IPS-20b (cell line): ENCODE measurements around the gene SCP2.

Source experiments
- H3K27ac ChIP-seq: one replicate; pipeline ENCODE4 v1.5.1; 2013; ENCODE audit warnings: low read length
- H3K27me3 ChIP-seq: 2 replicates; pipeline ENCODE4 v1.6.1; 2013; ENCODE audit warnings: mild to moderate bottlenecking, low read length, inconsistent platforms; ENCODE audit not compliant: insufficient read depth
- H3K36me3 ChIP-seq: 2 replicates; pipeline ENCODE4 v1.6.1; 2013; ENCODE audit warnings: low read depth, mild to moderate bottlenecking, inconsistent platforms, low read length, moderate library complexity; ENCODE audit not compliant: insufficient read depth
- H3K4me1 ChIP-seq: 2 replicates; pipeline ENCODE4 v1.6.1; 2013; ENCODE audit warnings: mild to moderate bottlenecking, control low read depth, inconsistent platforms, low read length, moderate library complexity; ENCODE audit not compliant: insufficient read depth
- H3K4me3 ChIP-seq: 2 replicates; pipeline ENCODE4 v1.5.1; 2013; ENCODE audit warnings: mild to moderate bottlenecking, low read length, inconsistent platforms
- H3K9ac ChIP-seq: 2 replicates; pipeline ENCODE4 v1.6.1; 2013; ENCODE audit warnings: low read depth, mild to moderate bottlenecking, inconsistent platforms, low read length, moderate library complexity
- H3K9me3 ChIP-seq: 2 replicates; pipeline ENCODE4 v1.6.1; 2013; ENCODE audit warnings: mild to moderate bottlenecking, low read depth, low read length, inconsistent platforms; ENCODE audit not compliant: insufficient read depth

The SCP2 gene

DNA sequence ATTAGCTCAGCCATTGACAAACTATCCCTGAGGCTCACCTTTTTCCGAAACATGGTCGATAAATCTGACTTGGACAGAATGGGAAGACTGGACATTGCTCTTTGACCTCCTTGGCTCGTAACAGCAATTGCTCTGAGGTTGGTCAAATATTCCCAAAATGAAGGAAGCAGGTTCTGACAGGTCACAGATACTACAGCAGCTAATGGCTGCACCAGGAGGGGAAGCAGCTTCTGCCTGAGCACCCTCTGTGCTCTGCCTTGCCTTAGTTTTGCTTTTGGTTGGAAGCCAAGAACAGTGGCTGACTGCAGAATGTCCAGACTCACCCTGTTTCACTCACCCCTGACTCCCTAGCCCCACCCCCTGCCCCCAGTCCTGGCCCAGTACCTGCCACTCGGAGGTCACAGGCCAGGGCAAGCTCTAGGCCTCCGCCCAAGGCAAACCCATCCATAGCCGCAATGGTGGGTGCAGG is 20.9 kb upstream of the SCP2 start:
- Histone ChIP-seq H3K9me3 (no peaks in the 10 kb centered on the region), H3K36me3 (no peaks in the 10 kb centered on the region), H3K27me3 (no peaks in the 10 kb centered on the region), H3K4me1 (no peaks in the 10 kb centered on the region; the same call in 1 of the 2 replicates), H3K4me3 (no peak overlapping the region), H3K9ac (no peak overlapping the region), H3K27ac (no peak overlapping the region)

DNA sequence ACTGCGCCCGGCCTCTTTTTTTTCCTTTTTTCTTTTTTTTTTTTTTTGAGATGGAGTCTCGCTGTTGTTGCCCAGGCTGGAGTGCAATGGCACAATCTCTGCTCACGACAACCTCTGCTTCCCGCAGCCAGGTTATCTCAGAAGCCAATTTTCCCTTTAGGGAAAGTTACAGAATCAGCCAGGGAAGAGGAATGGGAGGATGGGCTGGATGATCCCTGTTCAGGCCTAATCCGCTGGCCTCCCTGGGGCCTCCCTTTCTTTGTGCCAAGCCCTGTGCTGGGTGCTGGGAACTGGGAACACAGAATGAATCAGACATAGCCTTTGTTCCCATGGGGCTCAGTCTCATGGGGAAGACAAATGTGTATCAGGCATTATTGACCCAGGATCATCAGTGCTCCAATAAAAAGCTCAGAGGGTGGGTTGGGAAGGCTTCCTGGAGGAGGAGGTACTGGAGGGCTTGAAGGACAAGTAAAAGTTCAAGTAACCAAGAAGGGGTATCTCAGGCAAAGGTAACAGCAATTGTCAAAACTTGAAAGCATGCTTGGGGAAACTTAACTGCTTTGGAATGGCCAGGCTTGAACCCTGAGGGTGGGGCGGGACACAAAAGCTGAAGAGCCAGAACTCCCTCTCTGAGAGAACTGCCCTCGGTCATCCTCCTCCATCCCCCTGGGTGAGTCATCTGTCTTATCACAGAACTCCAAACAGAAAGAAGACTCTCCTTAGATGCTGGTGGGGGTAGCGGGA is 19.8 kb upstream of the SCP2 start:
- H3K4me3 ChIP-seq: no peak overlapping the region
- no peaks in the 10 kb centered on the region for H3K9me3 ChIP-seq
- no peak overlapping the region for H3K27ac ChIP-seq
- no peaks in the 10 kb centered on the region for H3K27me3 ChIP-seq
- no peaks in the 10 kb centered on the region; the same call in 1 of the 2 replicates for H3K4me1 ChIP-seq
- H3K9ac ChIP-seq: no peak overlapping the region
- no peaks in the 10 kb centered on the region for H3K36me3 ChIP-seq

DNA sequence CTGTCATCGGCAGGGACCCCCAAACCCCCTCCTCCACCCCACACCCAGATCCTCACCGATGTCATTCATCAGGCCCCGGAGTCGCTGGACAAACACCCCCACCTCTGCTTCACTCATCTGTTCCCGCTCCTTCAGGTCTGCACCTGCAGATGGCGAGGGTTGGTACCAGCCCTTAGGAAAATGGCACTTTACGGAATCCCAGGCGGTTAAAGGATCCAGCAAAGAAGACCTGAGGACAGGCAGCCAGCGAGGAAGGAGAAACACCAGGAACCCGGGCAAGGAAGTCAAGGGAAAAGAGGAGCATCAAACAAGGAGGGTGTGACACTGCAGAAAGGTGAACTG is 19.3 kb upstream of the SCP2 start:
- H3K4me3 ChIP-seq: no peak overlapping the region
- H3K27me3 ChIP-seq: no peaks in the 10 kb centered on the region
- no peaks in the 10 kb centered on the region for H3K36me3 ChIP-seq
- H3K4me1 ChIP-seq: no peaks in the 10 kb centered on the region; the same call in 1 of the 2 replicates
- H3K27ac ChIP-seq: no peak overlapping the region
- H3K9ac ChIP-seq: no peak overlapping the region
- no peaks in the 10 kb centered on the region for H3K9me3 ChIP-seq

DNA sequence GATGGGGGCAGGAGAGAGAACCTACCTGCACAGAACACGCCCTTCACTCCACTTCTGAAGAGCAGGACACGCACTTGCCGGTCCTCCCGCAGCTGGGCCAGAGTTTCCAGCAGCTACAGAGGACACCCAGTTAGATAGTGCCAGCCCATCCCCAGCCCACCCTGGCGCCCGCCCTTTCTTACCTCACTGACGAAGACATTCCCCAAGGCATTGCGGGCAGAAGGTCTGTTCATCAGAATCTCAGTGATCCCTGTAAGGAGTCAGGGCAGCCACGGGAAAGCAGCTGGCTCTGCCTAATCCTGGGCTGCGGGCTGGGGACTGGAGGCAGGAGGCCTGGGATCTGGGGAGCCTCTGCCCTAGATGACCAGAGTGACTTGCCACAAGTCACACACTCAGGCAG is 15.5 kb upstream of the SCP2 start:
- Histone ChIP-seq H3K9me3 (no peaks in the 10 kb centered on the region), H3K27me3 (no peaks in the 10 kb centered on the region), H3K36me3 (no peaks in the 10 kb centered on the region), H3K4me1 (peaks cover 5% of the 10 kb centered on the region; the same call in 1 of the 2 replicates), H3K27ac (no peak overlapping the region), H3K9ac (no peak overlapping the region), H3K4me3 (no peak overlapping the region)

DNA sequence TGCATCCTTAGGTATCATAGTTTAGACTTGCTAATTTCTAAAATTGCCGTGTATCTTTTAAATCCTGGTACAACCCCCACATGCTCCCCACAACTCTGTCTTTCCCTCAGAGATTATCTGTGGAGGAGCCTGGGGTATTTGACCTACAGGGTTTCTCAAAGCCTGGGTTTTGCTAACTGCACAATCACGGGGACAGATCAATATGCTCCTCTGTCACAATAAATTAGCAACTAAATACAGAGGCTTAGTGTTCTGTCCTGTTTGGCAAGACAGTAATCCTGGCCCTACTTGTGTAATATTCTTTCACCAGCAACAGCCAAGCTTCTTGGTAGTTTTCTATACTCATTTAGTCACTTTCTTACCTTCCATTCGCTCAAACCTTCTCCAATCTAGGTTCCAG is 14.1 kb upstream of the SCP2 start:
- no peak overlapping the region for H3K9ac ChIP-seq
- no peak overlapping the region for H3K27ac ChIP-seq
- no peaks in the 10 kb centered on the region for H3K9me3 ChIP-seq
- peaks cover 5% of the 10 kb centered on the region; the same call in 1 of the 2 replicates for H3K4me1 ChIP-seq
- no peak overlapping the region for H3K4me3 ChIP-seq
- no peaks in the 10 kb centered on the region for H3K27me3 ChIP-seq
- H3K36me3 ChIP-seq: no peaks in the 10 kb centered on the region

DNA sequence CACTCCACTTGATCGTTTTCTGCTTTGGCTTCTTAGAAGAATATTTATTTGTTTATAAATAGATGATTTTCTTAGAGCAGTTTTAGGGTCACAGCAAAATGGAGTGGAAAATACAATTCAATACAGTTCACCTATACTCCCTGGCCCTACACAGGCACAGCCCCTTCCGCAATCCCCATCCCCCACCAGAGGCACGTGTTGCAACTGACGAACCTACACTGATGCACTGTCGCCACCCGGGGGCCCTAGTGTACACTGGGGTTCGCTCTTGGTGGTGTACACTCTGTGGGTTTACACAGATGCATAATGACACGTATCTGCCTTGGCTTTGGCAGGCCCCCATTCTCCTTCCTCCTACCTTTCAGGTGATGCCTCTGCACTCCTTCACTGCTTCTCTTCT is 13.5 kb upstream of the SCP2 start:
- H3K36me3 ChIP-seq: no peaks in the 10 kb centered on the region
- H3K9me3 ChIP-seq: no peaks in the 10 kb centered on the region
- H3K4me3 ChIP-seq: no peak overlapping the region
- peaks cover 5% of the 10 kb centered on the region; the same call in 1 of the 2 replicates for H3K4me1 ChIP-seq
- no peak overlapping the region for H3K27ac ChIP-seq
- no peak overlapping the region for H3K9ac ChIP-seq
- no peaks in the 10 kb centered on the region for H3K27me3 ChIP-seq

DNA sequence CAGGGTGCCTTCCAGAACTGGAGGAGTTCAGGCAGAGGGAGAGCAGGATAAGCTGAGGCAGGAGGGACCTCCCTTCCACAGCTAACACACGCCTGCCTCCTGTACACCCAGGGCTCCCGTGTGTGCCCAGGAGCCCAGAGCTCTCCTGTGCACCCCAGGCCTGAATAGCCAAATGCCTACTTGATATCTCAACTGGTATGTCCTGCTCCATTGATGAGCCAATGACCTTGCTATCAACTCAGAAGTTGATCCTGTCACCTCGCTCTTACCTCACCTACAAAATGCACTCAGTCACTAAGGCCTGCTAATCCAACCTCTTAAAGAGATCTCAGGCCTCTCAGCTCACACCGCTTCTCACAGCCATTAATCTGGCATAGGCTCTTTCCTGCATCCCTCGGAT is 12.6 kb upstream of the SCP2 start:
- H3K9me3 ChIP-seq: peaks cover 2% of the 10 kb centered on the region; the same call in 1 of the 2 replicates
- H3K4me1 ChIP-seq: peaks cover 5% of the 10 kb centered on the region; the same call in 1 of the 2 replicates

DNA sequence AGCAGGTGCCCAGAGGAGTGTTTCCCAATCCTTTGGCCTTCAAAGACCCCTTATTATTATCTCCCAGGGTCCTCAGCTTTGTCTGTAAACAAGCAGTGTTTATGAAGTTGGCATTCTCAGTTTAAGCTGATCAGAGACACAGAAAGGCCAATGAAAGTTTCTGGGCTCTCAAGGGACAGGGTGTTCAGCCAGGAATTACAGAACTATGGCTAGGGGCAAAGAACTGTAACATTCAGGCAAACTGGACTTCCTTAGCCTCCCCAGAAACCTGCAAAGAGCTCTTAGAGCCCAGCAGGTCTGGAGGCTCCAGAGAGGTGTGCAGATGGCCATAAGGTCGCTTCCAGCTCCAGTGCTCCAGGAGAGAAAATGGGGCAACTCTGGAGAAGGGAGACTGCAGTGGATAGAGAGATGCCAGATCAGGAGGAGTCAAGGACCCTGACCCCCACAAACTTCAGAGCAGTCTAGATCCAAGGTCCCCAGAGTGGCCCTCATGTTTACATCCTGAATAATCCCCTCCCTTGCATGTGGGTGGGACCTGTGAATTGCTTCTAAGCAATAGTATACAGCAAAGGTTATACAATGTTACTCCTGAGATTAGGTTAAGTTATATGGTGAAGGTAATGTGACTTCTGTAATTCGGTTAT is 11.7 kb upstream of the SCP2 start:
- H3K4me3 ChIP-seq: no peak overlapping the region
- H3K9ac ChIP-seq: no peak overlapping the region
- H3K4me1 ChIP-seq: peaks cover 5% of the 10 kb centered on the region; the same call in 1 of the 2 replicates
- H3K27me3 ChIP-seq: peaks cover 10% of the 10 kb centered on the region
- no peaks in the 10 kb centered on the region for H3K36me3 ChIP-seq
- H3K27ac ChIP-seq: no peak overlapping the region
- H3K9me3 ChIP-seq: peaks cover 2% of the 10 kb centered on the region; the same call in 1 of the 2 replicates

More for the DNA sequence above, 12.6 kb upstream of the SCP2 start:
- Histone ChIP-seq H3K9ac (no peak overlapping the region), H3K4me3 (no peak overlapping the region), H3K27me3 (peaks cover 2% of the 10 kb centered on the region), H3K27ac (no peak overlapping the region), H3K36me3 (no peaks in the 10 kb centered on the region)

DNA sequence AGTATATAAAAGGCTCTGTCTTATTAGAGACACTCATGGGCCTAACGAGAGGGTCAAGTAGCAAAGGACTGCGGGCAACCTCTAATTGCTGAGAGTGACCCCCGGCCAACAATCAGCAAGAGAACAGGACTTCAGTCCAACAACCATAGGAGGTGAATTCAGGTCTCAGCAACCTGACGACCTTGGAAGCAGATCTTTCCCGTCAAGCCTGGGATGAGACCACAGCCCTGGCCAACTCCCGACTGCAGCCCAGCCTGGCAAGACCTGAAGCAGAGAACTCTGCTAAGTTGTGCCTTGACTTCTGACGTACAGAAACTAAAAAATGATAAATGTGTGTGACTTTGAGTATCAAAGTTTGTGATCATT is 11.2 kb upstream of the SCP2 start:
- no peak overlapping the region for H3K27ac ChIP-seq
- no peak overlapping the region for H3K9ac ChIP-seq
- H3K36me3 ChIP-seq: no peaks in the 10 kb centered on the region
- H3K9me3 ChIP-seq: peaks cover 2% of the 10 kb centered on the region; the same call in 1 of the 2 replicates
- H3K27me3 ChIP-seq: peaks cover 15% of the 10 kb centered on the region
- H3K4me1 ChIP-seq: peaks cover 5% of the 10 kb centered on the region; the same call in 1 of the 2 replicates
- no peak overlapping the region for H3K4me3 ChIP-seq

DNA sequence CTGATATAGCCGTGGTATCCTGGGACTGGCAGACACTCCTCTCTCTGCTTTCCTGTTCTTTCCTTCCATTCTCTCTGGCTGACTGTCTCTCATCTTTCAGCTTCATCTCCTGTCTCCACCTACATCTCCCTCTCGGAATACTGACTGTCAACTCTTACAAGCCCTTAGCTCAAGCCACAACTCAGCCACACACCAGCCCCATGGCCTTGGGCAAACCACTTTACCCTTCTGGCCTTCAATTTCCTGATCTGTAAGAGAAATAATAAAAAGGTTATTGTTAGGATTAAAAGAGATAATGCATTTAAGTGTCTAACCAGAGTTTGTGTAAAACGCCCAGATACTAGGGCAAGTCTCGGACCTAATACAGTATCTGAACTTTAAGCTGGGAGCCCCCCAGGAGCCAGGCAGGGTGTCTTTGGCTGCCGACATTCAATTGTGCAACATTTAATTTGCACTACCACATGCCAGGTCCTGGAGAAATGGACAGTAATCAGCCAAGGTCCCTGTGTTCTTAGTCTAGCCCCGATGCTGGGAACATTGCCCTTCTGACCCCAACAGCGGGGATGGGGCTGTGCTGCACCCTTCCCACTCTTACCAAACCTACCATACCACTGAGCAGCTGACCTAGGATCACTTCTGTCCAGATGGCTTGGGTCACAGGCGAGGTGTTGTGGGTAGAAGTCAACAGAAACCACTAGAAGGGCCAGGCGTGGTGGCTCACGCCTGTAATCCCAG is 10.7 kb upstream of the SCP2 start:
- Histone ChIP-seq H3K27ac (no peak overlapping the region), H3K4me1 (peaks cover 5% of the 10 kb centered on the region; the same call in 1 of the 2 replicates), H3K36me3 (no peaks in the 10 kb centered on the region), H3K9me3 (peaks cover 2% of the 10 kb centered on the region; the same call in 1 of the 2 replicates), H3K4me3 (no peak overlapping the region), H3K27me3 (peaks cover 21% of the 10 kb centered on the region), H3K9ac (no peak overlapping the region)

DNA sequence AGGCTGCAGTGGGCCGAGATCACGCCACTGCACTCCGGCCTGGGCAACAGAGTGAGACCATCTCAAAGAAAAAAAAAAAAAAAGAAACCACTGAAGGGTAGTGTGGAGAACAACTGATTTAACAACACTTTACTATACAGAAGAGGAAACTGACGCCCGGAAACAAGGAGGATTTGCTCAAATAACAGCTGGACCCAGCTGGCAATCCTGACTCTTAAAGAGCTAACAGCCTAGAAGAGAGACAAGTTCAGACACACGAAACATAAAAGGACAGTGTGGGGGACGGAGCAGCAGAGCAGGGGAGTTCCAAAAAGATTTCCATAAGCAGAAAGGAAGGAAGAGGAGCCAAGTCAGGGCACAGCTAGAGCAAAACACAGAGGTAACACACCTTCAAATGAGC is 9.9 kb upstream of the SCP2 start:
- peaks cover 28% of the 10 kb centered on the region for H3K27me3 ChIP-seq
- no peak overlapping the region for H3K27ac ChIP-seq
- peaks cover 2% of the 10 kb centered on the region; the same call in 1 of the 2 replicates for H3K9me3 ChIP-seq
- no peaks in the 10 kb centered on the region for H3K36me3 ChIP-seq
- no peak overlapping the region for H3K4me3 ChIP-seq
- H3K9ac ChIP-seq: no peak overlapping the region
- H3K4me1 ChIP-seq: peaks cover 5% of the 10 kb centered on the region; the same call in 1 of the 2 replicates
